ELF-1 (cell line): ENCODE measurements around the gene AMPD2.

Source experiments
- DNase-seq: peaks from one replicate; pipeline ENCODE4 v3.0.0-alpha.2; 2016; ENCODE audit warnings: low read depth, low spot score

Gene AMPD2

GRCh38 chr1:109630081-109630897, 10.7 kb downstream of the AMPD2 start:
- DNase-seq: no peak

GRCh38 chr1:109630898-109631512, 11.4 kb downstream of the AMPD2 start:
- no peak for DNase-seq

GRCh38 chr1:109631513-109632505, 12.2 kb downstream of the AMPD2 start:
- DNase-seq: no peak

- peak; percentile 63 for DNase-seq
Observed at GRCh38 chr1:109632671-109633346, 13.2 kb downstream of the AMPD2 start.

- DNase-seq: no peak
Observed at GRCh38 chr1:109634292-109634691, 14.7 kb downstream of the AMPD2 start.

- DNase-seq: no peak
Observed at GRCh38 chr1:109634771-109635750, 15.4 kb downstream of the AMPD2 start.

GRCh38 chr1:109635862-109636200, 16.2 kb downstream of the AMPD2 start:
- no peak for DNase-seq

- peak; percentile 75 for DNase-seq
Observed at GRCh38 chr1:109636201-109636952, 16.7 kb downstream of the AMPD2 start.

GRCh38 chr1:109637446-109637845, 17.8 kb downstream of the AMPD2 start:
- no peak for DNase-seq

- DNase-seq: no peak
Observed at GRCh38 chr1:109639063-109639840, 19.6 kb downstream of the AMPD2 start.

GRCh38 chr1:109639841-109640184, 20.2 kb downstream of the AMPD2 start:
- peak; percentile 42 for DNase-seq

GRCh38 chr1:109640285-109640865, 20.7 kb downstream of the AMPD2 start:
- peak; percentile 85 for DNase-seq

- DNase-seq: no peak
Observed at GRCh38 chr1:109641078-109641740, 21.6 kb downstream of the AMPD2 start.

GRCh38 chr1:109641861-109642260, 22.2 kb downstream of the AMPD2 start:
- no peak for DNase-seq

GRCh38 chr1:109642626-109643025, 23.0 kb downstream of the AMPD2 start:
- DNase-seq: no peak

- peak; percentile 91 for DNase-seq
Observed at GRCh38 chr1:109643385-109644230, 24.0 kb downstream of the AMPD2 start.

GRCh38 chr1:109644670-109645069, 25.0 kb downstream of the AMPD2 start:
- DNase-seq: peak; percentile 87
